Psoas muscle (tissue), 7 donors: Measurements from ENCODE around the gene MRPS22. TPM values are rescaled to one million over a fixed set of nuclear protein-coding genes. Genes with fewer than 3 reads are reported as not detected.

Experiments used
- polyA plus RNA-seq, 3 donors: library from polyadenylated mRNA; stranded (reverse); fragments of 200-250 nt; gene quantifications; one replicate each; pipeline ENCODE4 v1.2.3, GENCODE V29; 2013
- total RNA-seq, 4 donors: library from RNA; stranded (reverse); fragmentation: NEBNext Ultra II Directional in 2 of 4; extraction: Animal tissue kit (Norgen Biotek cat#: 25700) in 2 of 4; gene quantifications; one replicate each; pipeline versions ENCODE4 v1.2.1 to v1.2.4, GENCODE V29; 2021 to 2023
- donor health status: healthy with polysubstance abuse.
- donor health status: DM: no; HTN: no; CAD: no; lungs with moderate emphysema.
- donor health status: Bipolar disorder and iron deficiency.
- donor health status: healthy.
- donor health status: DM: no; HTN: no; CAD: no.
- donor health status: DM: no; HTN: no; CAD: no.
- donor health status: DM: yes; HTN: yes; CAD: no.

Gene MRPS22
- total and polyA plus RNA-seq, 7 donors, result 67.4 to 143 (median 97.9) TPM

Other genes starting within 250 kb of the MRPS22 start
- gene COPB2, start 45.6 kb downstream of the MRPS22 start, total RNA-seq, result 10 to 100 TPM; 36.1 to 41.2 (median 38.2) TPM
- 10 to 100 TPM; 25.6 to 96.3 (median 38.3) TPM for gene COPB2, start 45.6 kb downstream of the MRPS22 start, polyA plus RNA-seq
- gene RBP2, start 132.5 kb downstream of the MRPS22 start, total RNA-seq, result not detected
- 1 to 10 TPM in 1 of 3 donors, under 1 TPM in 1, not detected in 1; 0.59 to 2.7 TPM for gene RBP2, start 132.5 kb downstream of the MRPS22 start, polyA plus RNA-seq
- 1 to 10 TPM; 3.2 to 10.0 (median 8.9) TPM for gene RBP1, start 195.7 kb downstream of the MRPS22 start, total RNA-seq
- 1 to 10 TPM; 1.9 to 7.6 (median 7.0) TPM for gene RBP1, start 195.7 kb downstream of the MRPS22 start, polyA plus RNA-seq